CD4-positive, alpha-beta T cell treated with Interleukin-4 for 4 hours (primary cell): Measurements from ENCODE around the gene CRACDL.

ENCODE experiments used
- DNase-seq: peaks from one replicate; pipeline ENCODE4 v3.0.0-alpha.2; 2020

The CRACDL gene

DNA sequence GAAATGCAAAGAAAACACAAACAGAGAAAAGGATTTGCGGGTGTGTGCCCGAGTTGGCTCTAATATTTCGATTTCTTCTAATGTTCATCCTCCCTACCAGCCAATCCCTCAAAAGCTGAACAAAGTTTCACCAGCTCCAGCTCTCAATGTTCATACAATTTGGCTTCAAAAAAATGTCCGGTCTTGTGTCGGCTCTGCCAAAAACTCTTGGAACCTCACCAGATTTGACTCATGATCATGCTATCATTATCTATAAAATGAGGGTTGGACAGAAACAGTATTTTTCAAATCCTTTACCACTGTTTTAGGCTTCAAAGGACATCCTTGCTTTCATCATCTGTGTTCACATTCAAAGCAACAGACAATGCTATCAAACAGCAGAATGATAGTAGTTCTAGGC, 88.2 kb downstream of the CRACDL start:
- DNase-seq, result no peak

DNA sequence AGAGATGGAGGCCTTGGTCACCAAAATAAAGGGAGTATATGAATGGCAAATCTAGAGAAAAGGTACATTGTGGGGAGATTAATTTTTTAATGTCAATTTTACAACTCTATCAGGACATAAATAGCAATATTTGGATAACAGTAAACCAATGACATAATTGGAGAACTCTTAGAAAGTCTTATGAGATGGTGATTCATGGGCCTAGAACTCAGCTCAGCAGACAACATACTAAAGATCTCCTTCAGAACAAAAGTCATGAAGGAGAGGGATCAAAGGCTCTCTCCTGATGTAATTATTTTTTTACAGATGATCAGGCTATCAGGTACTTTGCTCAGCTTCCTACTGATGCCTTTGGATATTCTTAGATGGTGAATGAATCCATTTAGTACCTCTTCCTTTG, 90.0 kb downstream of the CRACDL start:
- no peak for DNase-seq

- DNase-seq, result no peak
These were observed 93.9 kb downstream of the CRACDL start for GRCh38 chr2:98842136-98842535.

GRCh38 chr2:98839292-98839691, 96.7 kb downstream of the CRACDL start:
- DNase-seq, result no peak

DNA sequence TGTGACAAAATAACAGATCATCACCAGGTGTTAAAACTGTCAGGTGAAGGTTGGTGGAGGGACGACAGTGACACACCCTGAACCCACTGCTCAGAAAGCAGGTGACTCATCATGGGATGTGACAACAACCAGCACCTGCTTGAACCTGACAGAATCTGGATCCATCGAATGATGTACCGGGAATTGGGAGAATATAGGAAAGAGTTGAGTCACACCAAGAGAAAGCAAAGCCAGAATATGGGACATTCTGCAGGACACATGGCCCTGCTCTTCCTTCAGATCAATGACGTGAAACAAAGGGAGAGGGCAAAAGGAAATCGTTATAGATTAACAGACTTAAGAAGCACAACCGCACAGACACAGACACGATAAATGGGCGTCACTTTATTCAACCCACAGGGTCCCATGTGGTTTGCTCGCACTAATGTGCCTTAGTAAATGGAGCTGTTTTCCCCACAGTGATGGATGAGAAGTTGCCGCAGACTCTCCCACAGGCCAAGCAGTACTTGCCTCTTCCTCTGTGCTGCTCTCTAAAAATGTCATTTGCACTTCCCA, 100.1 kb downstream of the CRACDL start:
- peak; percentile 89 for DNase-seq

GRCh38 chr2:98833917-98834263, 102.1 kb downstream of the CRACDL start:
- no peak for DNase-seq

- peak; percentile 50 for DNase-seq
These were observed 102.7 kb downstream of the CRACDL start for GRCh38 chr2:98833172-98833916.

DNA sequence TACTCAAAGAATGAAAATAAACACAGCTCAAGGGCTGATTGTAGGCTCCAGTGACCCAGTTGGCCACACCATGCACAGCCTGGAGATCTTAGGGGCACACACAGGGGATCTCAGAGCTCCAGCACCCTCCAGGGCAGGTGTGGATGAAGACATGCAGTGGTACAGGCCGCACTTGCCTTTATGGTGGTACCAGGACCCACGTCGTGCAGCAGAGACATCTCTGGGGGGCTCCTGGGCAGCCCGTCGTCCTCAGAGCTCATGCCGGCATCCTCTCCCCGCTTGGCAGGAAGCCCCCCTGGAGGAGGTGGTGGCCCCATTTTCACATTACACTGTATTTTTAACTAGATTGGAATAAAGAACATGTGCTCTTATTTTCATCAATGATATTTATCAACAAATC, 103.9 kb downstream of the CRACDL start:
- DNase-seq, result no peak

DNA sequence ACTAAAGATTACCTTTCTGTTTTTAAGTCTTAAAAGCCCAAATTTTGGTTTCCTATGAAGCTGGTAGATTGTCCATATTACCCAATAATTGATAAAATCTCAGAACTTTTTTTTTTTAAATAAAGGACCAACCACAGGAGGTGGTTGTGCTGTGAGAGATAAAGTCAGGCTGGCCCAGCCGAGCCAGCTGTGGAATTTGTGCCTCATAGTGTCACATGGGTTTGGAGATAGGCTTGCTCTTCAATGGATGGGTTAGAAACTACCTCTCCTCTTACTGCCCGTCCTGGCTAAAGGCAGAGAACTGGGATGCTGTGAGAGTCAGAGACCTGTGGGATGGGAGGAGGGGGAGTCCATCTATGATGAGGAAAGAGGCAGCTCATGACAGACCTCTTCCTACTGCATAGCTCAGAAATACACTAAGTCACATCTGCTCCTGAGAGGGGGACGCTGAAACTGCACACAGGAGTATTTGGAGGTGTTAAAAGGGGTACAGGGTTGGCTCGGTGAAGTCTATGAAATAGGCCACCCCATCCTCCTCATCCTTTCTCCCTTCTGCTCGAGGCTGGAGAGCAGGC, 105.4 kb downstream of the CRACDL start:
- no peak for DNase-seq

GRCh38 chr2:98829581-98830270, 106.3 kb downstream of the CRACDL start:
- DNase-seq, result no peak

DNA sequence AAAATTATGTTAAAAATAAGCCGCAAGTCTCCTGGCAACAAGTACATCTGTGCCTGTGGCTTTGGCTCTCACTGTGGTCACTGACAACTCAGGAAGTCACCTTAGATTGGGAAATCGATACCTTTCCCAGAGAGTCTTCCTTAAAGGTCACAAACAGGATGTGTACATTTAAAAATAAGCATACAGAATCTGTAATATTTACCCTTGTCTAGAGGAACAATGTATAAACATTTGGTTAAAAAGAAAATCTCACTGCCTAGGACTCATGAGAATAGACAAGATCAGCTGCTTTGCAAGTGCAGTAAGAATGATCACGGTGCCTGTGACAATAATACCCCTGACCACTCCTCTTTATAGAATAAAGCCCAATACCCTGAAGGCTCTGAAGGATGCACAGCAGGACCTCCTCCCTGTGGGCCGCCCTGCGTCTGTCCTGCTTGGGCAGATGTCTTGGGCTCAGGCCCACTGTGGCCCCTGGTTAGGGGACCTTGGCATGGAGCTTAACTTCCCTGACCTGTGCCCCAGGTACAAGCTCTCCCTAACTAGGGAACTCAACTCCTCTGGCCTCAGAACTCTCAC, 107.1 kb downstream of the CRACDL start:
- DNase-seq, result peak; percentile 80

DNA sequence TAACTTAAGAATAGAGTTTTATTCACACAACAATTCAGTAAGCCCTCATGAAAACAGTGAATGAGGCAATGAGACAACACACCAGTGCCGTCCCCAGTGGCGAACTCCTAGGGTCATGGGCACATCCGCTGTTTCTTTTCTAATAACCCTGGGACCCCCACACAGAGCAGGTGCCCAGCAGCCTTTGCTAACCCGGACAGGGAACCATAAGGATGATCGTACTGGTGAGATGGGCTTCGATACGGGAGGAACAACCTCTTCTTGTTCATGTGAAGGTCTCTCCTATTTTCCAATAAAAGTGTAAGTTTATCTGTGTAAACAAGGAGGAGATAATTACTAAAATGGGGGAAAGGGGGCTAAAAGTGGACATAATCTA, 107.7 kb downstream of the CRACDL start:
- no peak for DNase-seq

- DNase-seq, result no peak
These were observed 108.2 kb downstream of the CRACDL start for GRCh38 chr2:98827625-98828368.

- DNase-seq, result no peak
These were observed 109.2 kb downstream of the CRACDL start for GRCh38 chr2:98826856-98827255.

DNA sequence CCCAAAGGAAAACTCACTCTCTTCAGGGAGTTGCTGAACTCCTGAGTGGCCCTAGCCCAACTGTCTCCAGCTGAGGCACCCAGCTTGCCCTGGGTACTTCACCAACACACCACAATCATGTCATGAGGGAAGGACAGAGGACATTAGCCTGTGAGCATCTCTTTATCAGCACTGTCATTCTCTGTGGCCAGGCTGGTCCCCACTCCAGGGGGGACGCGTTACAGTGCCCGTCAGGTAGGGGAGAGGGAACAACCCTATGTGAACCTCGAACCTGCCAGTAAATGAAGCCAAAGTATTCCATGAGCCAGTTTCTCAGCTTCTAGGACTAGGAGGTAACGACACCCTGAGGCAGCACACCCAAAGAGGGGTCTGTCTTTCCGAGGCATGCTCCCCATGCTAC, 110.2 kb downstream of the CRACDL start:
- no peak for DNase-seq

- no peak for DNase-seq
These were observed 110.6 kb downstream of the CRACDL start for GRCh38 chr2:98825404-98825803.

GRCh38 chr2:98825020-98825350, 111.0 kb downstream of the CRACDL start:
- DNase-seq, result no peak

DNA sequence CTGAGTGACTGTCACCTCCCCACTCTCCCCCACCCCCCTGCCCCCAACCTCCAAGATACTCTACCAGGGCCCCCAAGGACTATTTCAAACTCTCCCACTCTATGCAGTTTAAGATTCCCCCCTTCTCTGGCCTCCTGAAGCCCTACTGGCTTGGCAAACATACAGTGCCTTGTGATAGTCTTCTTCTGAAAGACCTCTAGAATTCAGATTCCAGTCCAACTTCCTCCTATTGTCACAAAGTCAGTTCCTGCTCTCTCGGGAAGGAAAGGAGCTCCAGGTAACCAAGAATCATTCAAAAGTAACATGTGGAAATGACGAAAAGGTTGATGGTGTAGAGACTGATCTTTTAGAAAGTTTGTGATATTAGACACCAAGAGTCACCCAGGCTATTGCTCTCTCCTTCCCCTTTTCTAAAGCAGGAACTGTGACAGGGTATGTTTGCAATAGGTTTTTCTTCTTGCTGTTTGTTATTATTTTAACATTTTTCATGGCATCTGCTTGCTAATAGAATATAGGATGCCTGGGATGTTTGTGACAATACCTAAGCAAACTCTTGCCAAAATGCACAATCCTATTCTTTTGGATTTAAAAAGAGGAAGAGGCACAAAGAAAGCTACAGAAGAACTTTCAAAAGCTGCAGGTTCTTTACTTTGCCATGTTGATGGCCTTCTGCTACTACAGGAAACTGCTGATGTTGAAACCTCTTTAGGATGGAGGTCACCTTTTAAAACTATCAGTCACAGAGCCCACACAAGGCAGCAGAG, 111.6 kb downstream of the CRACDL start:
- no peak for DNase-seq

- DNase-seq, result no peak
These were observed 112.5 kb downstream of the CRACDL start for GRCh38 chr2:98823196-98824170.

- DNase-seq, result peak; percentile 56
These were observed 113.5 kb downstream of the CRACDL start for GRCh38 chr2:98822301-98823164.
